Mucosa of stomach (tissue), 1 donor: ENCODE data around the gene VGLL3.
"Not testable (repeated sequence)": the region's sequence is repeated elsewhere in the genome, so short reads cannot be mapped to it uniquely, and the experiment has no call there.

Experiments
- H3K27me3 ChIP-seq: one replicate; pipeline ENCODE4 v1.7.0; 2013; ENCODE audit warnings: mild to moderate bottlenecking, low read length; ENCODE audit not compliant: control insufficient read depth, insufficient read depth
- H3K36me3 ChIP-seq: one replicate; pipeline ENCODE4 v1.7.0; 2013; ENCODE audit warnings: low read length; ENCODE audit not compliant: control insufficient read depth, insufficient read depth
- H3K4me1 ChIP-seq: one replicate; pipeline ENCODE4 v1.7.0; 2013; ENCODE audit warnings: mild to moderate bottlenecking, low read length; ENCODE audit not compliant: control insufficient read depth, insufficient read depth
- H3K4me3 ChIP-seq: one replicate; pipeline ENCODE4 v1.7.0; 2013; ENCODE audit warnings: low read length
- H3K9ac ChIP-seq: one replicate; pipeline ENCODE4 v1.7.0; 2013; ENCODE audit warnings: mild to moderate bottlenecking, low read length, moderate library complexity
- H3K9me3 ChIP-seq: one replicate; pipeline ENCODE4 v1.7.0; 2013; ENCODE audit warnings: mild to moderate bottlenecking, low read length, moderate library complexity; ENCODE audit not compliant: control insufficient read depth
- donor health status: Pancreatic carcinoma.

Gene VGLL3

GRCh38 chr3:86990734-86991481, at the start of gene VGLL3:
Gene VGLL3 (minus strand): TSS chr3:86991149. CDS start chr3:86990743, 406 bp downstream.
- Histone ChIP-seq H3K9ac (peak within 1 kb of the TSS; percentile 33), H3K27me3 (peaks cover 24% of the 10 kb centered on the region), H3K4me3 (peak within 1 kb of the TSS; percentile 31), H3K4me1 (no peaks in the 10 kb centered on the region), H3K36me3 (no peaks in the 10 kb centered on the region), H3K9me3 (no peaks in the 10 kb centered on the region)

- H3K4me1 ChIP-seq: no peaks in the 10 kb centered on the region
- no peak overlapping the region for H3K4me3 ChIP-seq
- H3K36me3 ChIP-seq: no peaks in the 10 kb centered on the region
- H3K9ac ChIP-seq: no peak overlapping the region
- no peaks in the 10 kb centered on the region for H3K9me3 ChIP-seq
- no peaks in the 10 kb centered on the region for H3K27me3 ChIP-seq
Measured at GRCh38 chr3:87037652-87038051, 46.7 kb upstream of the VGLL3 start.

GRCh38 chr3:87036671-87037070, 45.7 kb upstream of the VGLL3 start:
- Histone ChIP-seq H3K9me3 (no peaks in the 10 kb centered on the region), H3K4me3 (no peak overlapping the region), H3K27me3 (no peaks in the 10 kb centered on the region), H3K36me3 (no peaks in the 10 kb centered on the region), H3K9ac (no peak overlapping the region), H3K4me1 (no peaks in the 10 kb centered on the region)

GRCh38 chr3:87035339-87035738, 44.4 kb upstream of the VGLL3 start:
- Histone ChIP-seq H3K36me3 (no peaks in the 10 kb centered on the region), H3K27me3 (no peaks in the 10 kb centered on the region), H3K4me1 (no peaks in the 10 kb centered on the region), H3K9me3 (no peaks in the 10 kb centered on the region), H3K4me3 (no peak overlapping the region), H3K9ac (no peak overlapping the region)

GRCh38 chr3:87033205-87033604, 42.3 kb upstream of the VGLL3 start:
- no peaks in the 10 kb centered on the region for H3K27me3 ChIP-seq
- H3K4me1 ChIP-seq: no peaks in the 10 kb centered on the region
- H3K4me3 ChIP-seq: no peak overlapping the region
- no peak overlapping the region for H3K9ac ChIP-seq
- no peaks in the 10 kb centered on the region for H3K9me3 ChIP-seq
- H3K36me3 ChIP-seq: no peaks in the 10 kb centered on the region

GRCh38 chr3:87025661-87026645, 35.0 kb upstream of the VGLL3 start:
- Histone ChIP-seq H3K27me3 (no peaks in the 10 kb centered on the region), H3K4me1 (no peaks in the 10 kb centered on the region), H3K9me3 (no peaks in the 10 kb centered on the region), H3K9ac (no peak overlapping the region), H3K4me3 (no peak overlapping the region), H3K36me3 (no peaks in the 10 kb centered on the region)

- not testable (repeated sequence) for H3K4me3 ChIP-seq, H3K4me1 ChIP-seq, H3K9ac ChIP-seq, H3K9me3 ChIP-seq, H3K27me3 ChIP-seq, H3K36me3 ChIP-seq
Measured at GRCh38 chr3:87017370-87017769, 26.4 kb upstream of the VGLL3 start.

- no peaks in the 10 kb centered on the region for H3K4me1 ChIP-seq
- no peak overlapping the region for H3K4me3 ChIP-seq
- H3K9me3 ChIP-seq: no peaks in the 10 kb centered on the region
- H3K27me3 ChIP-seq: no peaks in the 10 kb centered on the region
- no peak overlapping the region for H3K9ac ChIP-seq
- H3K36me3 ChIP-seq: no peaks in the 10 kb centered on the region
Measured at GRCh38 chr3:87009271-87009670, 18.3 kb upstream of the VGLL3 start.

GRCh38 chr3:87006844-87007439, 16.0 kb upstream of the VGLL3 start:
- Histone ChIP-seq H3K4me3 (no peak overlapping the region), H3K27me3 (no peaks in the 10 kb centered on the region), H3K9ac (no peak overlapping the region), H3K9me3 (no peaks in the 10 kb centered on the region), H3K4me1 (no peaks in the 10 kb centered on the region), H3K36me3 (no peaks in the 10 kb centered on the region)

GRCh38 chr3:87004883-87005282, 13.9 kb upstream of the VGLL3 start:
- Histone ChIP-seq H3K27me3 (no peaks in the 10 kb centered on the region), H3K4me1 (no peaks in the 10 kb centered on the region), H3K36me3 (no peaks in the 10 kb centered on the region), H3K4me3 (no peak overlapping the region), H3K9me3 (no peaks in the 10 kb centered on the region), H3K9ac (no peak overlapping the region)

GRCh38 chr3:87002346-87002745, 11.4 kb upstream of the VGLL3 start:
- Histone ChIP-seq H3K4me3 (no peak overlapping the region), H3K27me3 (no peaks in the 10 kb centered on the region), H3K9ac (no peak overlapping the region), H3K4me1 (no peaks in the 10 kb centered on the region), H3K36me3 (no peaks in the 10 kb centered on the region), H3K9me3 (no peaks in the 10 kb centered on the region)
